ENCODE results near the gene ANKRD10.

The ANKRD10 gene

DNA sequence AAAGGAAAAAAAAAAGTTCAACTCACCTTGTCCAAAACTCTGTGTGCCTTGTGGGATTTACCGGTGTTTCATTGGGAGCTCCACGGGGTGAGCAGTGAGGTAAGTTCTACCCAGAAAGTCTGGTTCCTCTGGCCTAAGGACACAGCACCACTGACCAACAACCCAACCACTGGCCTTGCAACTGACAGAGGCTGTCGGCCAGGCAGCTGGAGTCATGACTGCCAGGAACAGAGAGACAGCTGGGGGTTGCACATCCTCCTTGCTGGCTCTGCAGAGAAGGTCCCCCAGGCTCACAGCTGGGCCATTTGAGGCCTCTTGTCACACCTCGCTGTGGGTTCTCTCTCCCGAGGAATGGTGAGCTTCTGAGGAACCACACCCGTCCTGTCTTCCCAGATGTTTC lies 59.5 kb downstream of the ANKRD10 start:
- TF ChIP-seq GATA2 (IDR thresholded peaks at IDR 0.05; ENCODE audit: low read depth, low read length) (no peak), GATA3 (IDR thresholded peaks at IDR 0.05; ENCODE audit: low read depth, low read length) (no peak)

DNA sequence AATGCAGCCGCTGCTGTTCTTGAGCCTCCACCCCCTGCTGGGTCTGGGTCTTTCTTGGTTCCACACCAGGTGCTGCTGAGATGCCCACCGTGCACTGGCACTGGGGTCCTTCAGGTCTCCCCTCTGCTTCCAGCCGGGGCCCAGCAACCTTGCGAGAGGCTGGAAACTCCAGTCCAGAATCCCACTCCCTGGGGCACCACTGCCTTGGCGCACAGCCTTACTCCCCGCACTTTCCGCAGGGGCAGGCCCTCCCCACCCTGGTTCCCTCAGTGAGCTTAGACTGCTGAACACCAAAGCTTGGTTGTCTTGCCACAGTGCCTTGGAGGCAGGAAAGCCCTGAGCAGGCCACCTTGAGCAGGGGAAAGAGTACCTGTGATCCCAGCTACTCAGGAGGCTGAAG lies 60.0 kb downstream of the ANKRD10 start:
- TF ChIP-seq GATA3 (IDR thresholded peaks at IDR 0.05; ENCODE audit: low read depth, low read length) (no peak), GATA2 (IDR thresholded peaks at IDR 0.05; ENCODE audit: low read depth, low read length) (no peak)

GRCh38 chr13:110853235-110853721 lies 61.6 kb downstream of the ANKRD10 start:
- TF ChIP-seq GATA3 (IDR thresholded peaks at IDR 0.05; ENCODE audit: low read depth, low read length) (no peak), GATA2 (IDR thresholded peaks at IDR 0.05; ENCODE audit: low read depth, low read length) (no peak)

GRCh38 chr13:110850840-110851239 lies 64.0 kb downstream of the ANKRD10 start:
- TF ChIP-seq GATA3 (IDR thresholded peaks at IDR 0.05; ENCODE audit: low read depth, low read length) (no peak), GATA2 (IDR thresholded peaks at IDR 0.05; ENCODE audit: low read depth, low read length) (no peak)

DNA sequence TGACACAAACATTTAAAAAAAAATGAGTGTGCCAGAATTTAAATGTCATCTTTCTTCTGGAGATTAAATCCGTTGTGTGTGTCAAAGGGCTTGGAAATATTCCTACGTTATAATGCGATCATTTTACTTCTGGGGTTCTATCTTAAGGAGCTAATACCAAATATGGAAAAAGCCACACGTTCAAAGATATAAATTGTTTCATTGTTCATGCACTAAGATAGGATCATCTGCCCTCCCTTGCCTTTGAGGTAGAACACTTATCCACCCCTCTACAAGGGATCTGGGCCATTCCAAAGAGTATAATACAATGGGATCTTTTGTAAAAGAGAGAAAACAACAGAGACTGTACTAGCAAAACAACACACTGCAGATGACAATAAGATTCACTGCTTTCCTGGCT lies 64.9 kb downstream of the ANKRD10 start:
- TF ChIP-seq GATA3 (IDR thresholded peaks at IDR 0.05; ENCODE audit: low read depth, low read length) (no peak), GATA2 (IDR thresholded peaks at IDR 0.05; ENCODE audit: low read depth, low read length) (no peak)

- no peak for TF ChIP-seq GATA2 (IDR thresholded peaks at IDR 0.05; ENCODE audit: low read depth, low read length)
- TF ChIP-seq GATA3 (IDR thresholded peaks at IDR 0.05; ENCODE audit: low read depth, low read length), result no peak
These were observed 69.3 kb downstream of the ANKRD10 start for GRCh38 chr13:110845520-110845919.

DNA sequence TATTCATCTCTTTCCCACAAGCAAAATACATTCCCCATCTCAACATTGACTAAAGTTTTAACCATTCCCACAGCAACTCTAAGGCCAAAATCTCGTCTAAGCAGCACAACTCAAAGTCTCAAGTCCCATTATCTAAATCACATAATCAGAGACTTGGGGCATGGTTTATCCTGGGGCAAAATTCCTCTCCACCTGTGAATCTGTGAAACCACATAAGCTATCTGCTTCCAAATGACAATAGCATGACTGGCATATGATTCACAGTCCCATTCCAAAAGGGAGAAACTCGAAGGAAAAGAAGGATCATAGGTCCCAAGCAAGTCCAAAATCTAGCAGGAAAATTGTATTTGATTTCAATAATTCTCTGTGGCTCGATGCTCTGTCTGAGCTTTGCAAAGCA lies 73.0 kb downstream of the ANKRD10 start:
- no peak for TF ChIP-seq GATA2 (IDR thresholded peaks at IDR 0.05; ENCODE audit: low read depth, low read length)
- TF ChIP-seq GATA3 (IDR thresholded peaks at IDR 0.05; ENCODE audit: low read depth, low read length), result no peak

- TF ChIP-seq GATA3 (IDR thresholded peaks at IDR 0.05; ENCODE audit: low read depth, low read length) (no peak), GATA2 (IDR thresholded peaks at IDR 0.05; ENCODE audit: low read depth, low read length) (no peak)
These were observed 73.5 kb downstream of the ANKRD10 start for GRCh38 chr13:110841406-110841805.

DNA sequence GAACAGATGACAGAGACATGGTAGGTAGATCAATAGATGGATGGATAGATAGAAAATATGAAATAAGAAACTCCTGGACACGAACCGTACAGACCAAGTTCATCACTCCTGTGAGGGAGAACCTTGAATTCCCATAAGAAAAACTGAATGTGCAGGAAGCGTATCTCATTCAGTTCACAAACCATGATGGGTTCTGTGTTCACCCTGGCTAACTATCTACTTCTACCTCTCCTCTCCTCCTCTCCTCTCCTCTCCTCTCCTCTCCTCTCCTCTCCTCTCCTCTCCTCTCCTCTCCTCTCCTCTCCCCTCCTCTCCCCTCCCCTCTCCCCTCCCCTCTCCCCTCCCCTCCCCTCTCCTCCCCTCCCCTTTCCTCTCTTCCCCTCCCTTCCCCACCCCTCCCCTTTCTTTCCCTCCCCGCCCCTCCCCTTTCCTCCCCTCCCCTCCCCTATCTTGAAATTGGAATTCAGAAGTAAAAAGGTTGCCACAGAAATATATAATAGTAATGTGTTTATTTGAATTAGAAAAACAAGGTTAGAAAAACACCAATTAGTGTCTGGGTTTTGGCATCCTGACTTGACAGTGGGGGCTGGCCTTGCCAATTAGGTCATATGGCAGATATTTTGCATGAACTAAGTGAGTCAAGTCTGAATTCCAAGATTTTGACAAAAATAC lies 75.9 kb downstream of the ANKRD10 start:
- TF ChIP-seq GATA3 (IDR thresholded peaks at IDR 0.05; ENCODE audit: low read depth, low read length), result no peak
- no peak for TF ChIP-seq GATA2 (IDR thresholded peaks at IDR 0.05; ENCODE audit: low read depth, low read length)

DNA sequence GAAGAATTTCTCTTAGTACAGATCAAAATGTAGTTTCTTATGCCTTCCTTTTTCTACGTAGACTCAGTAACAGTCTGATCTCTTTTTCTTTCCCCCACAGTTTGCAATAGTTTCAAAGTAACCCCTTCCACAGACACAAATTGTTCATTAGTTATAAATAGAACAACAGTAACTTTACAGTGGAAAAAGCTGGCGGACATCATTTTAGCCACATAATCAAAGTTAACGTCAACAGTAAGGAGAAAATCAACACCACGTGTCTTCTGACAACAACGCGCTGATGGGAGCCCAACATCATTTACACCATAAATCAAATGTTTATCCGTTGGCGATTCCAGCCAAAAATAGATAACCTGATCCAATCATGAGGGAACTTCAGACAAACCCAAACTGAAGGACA lies 76.8 kb downstream of the ANKRD10 start:
- no peak for TF ChIP-seq GATA3 (IDR thresholded peaks at IDR 0.05; ENCODE audit: low read depth, low read length)
- no peak for TF ChIP-seq GATA2 (IDR thresholded peaks at IDR 0.05; ENCODE audit: low read depth, low read length)

GRCh38 chr13:110836605-110836903 lies 78.3 kb downstream of the ANKRD10 start:
- TF ChIP-seq GATA3 (IDR thresholded peaks at IDR 0.05; ENCODE audit: low read depth, low read length), result no peak
- no peak for TF ChIP-seq GATA2 (IDR thresholded peaks at IDR 0.05; ENCODE audit: low read depth, low read length)

GRCh38 chr13:110835721-110836604 lies 78.9 kb downstream of the ANKRD10 start:
- TF ChIP-seq GATA3 (IDR thresholded peaks at IDR 0.05; ENCODE audit: low read depth, low read length), result no peak
- no peak for TF ChIP-seq GATA2 (IDR thresholded peaks at IDR 0.05; ENCODE audit: low read depth, low read length)

GRCh38 chr13:110834572-110834971 lies 80.3 kb downstream of the ANKRD10 start:
- TF ChIP-seq GATA3 (IDR thresholded peaks at IDR 0.05; ENCODE audit: low read depth, low read length), result no peak
- no peak for TF ChIP-seq GATA2 (IDR thresholded peaks at IDR 0.05; ENCODE audit: low read depth, low read length)

DNA sequence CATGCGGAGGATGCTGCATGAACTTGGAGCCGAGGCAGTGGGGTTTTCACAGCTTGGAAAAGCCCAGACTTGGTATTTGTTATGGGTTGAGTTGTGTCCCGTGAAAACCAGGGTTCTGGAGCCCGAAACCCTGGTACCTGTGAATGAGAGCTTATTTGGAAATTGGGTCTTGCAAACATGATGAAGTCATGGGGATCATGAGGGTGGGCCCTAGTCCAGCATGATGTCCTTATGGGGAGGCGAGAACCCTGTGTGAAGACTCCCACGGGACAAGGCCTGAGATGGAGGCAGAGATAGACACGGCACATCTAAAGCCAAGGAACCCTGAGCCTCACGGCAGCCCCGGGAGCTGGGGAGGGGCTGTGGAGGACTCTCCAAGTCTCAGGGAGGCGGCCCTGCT lies 82.3 kb downstream of the ANKRD10 start:
- TF ChIP-seq GATA3 (IDR thresholded peaks at IDR 0.05; ENCODE audit: low read depth, low read length), result no peak
- no peak for TF ChIP-seq GATA2 (IDR thresholded peaks at IDR 0.05; ENCODE audit: low read depth, low read length)

DNA sequence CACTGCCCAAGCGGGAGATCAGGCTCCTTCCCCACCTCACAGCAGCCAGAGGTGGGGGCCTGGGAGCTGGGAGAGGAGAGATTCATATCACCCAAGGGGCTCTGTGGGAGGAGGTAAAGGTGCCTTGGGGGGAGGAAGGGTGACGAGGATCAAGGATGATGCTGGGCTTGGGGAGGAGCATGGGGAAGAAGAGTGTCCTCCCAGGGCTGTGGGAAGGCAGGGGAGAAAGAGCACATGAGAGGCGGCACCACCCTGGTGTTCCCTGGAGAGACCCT lies 82.7 kb downstream of the ANKRD10 start:
- no peak for TF ChIP-seq GATA3 (IDR thresholded peaks at IDR 0.05; ENCODE audit: low read depth, low read length)
- TF ChIP-seq GATA2 (IDR thresholded peaks at IDR 0.05; ENCODE audit: low read depth, low read length), result no peak

Measured in SH-SY5Y (cell line).